Stimulated activated CD4-positive, alpha-beta T cell treated with anti-CD3 and anti-CD28 coated beads, Interleukin-2, amount 100 ng/mL, for 24 hours (primary cell): ENCODE measurements around the gene ITGA5.

ENCODE experiments used
- DNase-seq, 2 donors: peaks; one replicate each; pipeline ENCODE4 v3.0.0-alpha.2; 2020

ITGA5 gene

DNA sequence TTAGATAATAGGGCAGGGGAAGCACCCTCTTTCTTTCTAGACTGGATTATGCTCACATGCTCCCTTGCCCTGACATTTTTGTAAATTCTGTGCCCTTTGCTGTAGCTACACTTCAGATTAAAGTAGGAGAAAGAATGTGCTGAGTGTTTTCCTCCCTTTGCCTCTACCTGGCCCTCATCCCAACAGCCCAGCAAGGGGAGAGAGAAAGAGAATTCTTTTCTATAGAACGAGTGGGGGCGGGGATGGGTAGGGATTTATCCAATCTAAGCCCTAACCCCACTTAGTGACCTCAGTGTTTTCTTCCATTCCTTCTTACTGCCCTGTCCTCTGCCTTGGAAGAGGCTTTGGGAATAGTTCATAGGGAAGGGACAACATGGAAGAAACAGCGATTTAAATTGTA, 68.3 kb downstream of the ITGA5 start:
- DNase-seq, result no peak

GRCh38 chr12:54349679-54350078, 69.4 kb downstream of the ITGA5 start:
- DNase-seq, result no peak

GRCh38 chr12:54349036-54349435, 70.0 kb downstream of the ITGA5 start:
- DNase-seq, result no peak
